ENCODE results near the gene SV2C.

Gene SV2C

DNA sequence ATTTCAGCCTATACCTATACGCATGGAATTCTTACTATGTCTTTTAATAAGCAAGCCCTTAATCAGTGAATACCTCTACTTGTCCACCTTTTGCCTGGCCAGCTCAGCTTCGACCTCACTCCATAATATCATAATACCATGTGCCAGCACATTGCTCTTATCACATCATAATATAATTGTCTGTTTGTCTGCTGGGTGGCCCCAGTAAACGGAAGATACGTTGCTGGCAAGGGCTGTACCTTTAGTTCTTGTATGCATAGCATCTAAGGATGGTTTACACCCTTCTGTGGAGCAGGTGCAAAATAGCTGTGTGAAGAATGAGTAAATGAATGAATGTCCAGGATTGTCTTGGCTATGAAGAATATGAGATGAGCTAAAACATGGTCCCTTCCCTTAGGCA lies 29.9 kb downstream of the SV2C start:
- DNase-seq (ENCODE audit: low spot score in 2 of 2) (no peak), ATAC-seq (replicated peaks; ENCODE audit: extremely low read depth, poor library complexity, severe bottlenecking) (no peak)
- no peaks in the 10 kb centered on the region for H3K4me1 Mint-ChIP-seq
- no peaks in the 10 kb centered on the region for H3K9me3 Mint-ChIP-seq
- no peak overlapping the region for H3K4me3 Mint-ChIP-seq
- peaks cover 47% of the 10 kb centered on the region for H3K27me3 Mint-ChIP-seq
- H3K27ac Mint-ChIP-seq (ENCODE audit: low read depth): no peak overlapping the region
- H3K36me3 Mint-ChIP-seq (ENCODE audit: insufficient read depth): no peaks in the 10 kb centered on the region

DNA sequence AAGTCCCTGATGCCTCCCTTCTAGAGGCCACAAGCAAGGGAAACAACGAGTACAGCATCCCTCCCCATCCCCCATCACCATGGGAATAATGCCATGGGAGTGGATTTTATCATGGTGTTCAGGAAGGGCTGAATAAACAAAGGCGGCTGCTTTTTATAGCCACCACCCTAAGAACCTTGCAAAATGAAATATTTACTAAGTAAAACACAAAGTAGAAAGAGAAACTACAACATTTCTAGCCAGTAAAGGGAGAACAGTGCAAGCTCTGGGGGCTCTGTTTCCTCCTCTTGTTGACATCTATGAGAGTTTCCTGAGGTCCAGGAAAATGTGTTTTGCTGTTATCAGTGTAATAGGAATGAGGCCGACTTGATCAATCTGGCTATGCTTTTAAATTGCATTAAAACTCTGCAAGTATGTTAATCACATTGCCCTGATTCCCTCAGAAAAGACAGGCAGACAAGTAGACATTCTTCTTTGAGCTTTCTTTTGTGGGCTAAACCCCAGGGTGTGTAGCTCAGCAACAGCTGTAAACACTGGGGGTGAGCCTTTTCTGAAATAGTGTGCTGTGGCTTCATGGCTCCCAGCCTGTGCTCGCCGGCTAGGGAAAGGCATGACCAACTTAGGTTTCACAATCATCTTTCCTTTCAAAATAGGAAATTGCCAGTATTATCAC lies 31.1 kb downstream of the SV2C start:
- no peak overlapping the region for H3K4me3 Mint-ChIP-seq
- H3K27ac Mint-ChIP-seq (ENCODE audit: low read depth): no peak overlapping the region
- ATAC-seq (replicated peaks; ENCODE audit: extremely low read depth, poor library complexity, severe bottlenecking) (no peak), DNase-seq (ENCODE audit: low spot score in 2 of 2) (no peak)
- H3K9me3 Mint-ChIP-seq: no peaks in the 10 kb centered on the region
- H3K27me3 Mint-ChIP-seq: peaks cover 37% of the 10 kb centered on the region
- no peaks in the 10 kb centered on the region for H3K36me3 Mint-ChIP-seq (ENCODE audit: insufficient read depth)
- H3K4me1 Mint-ChIP-seq: no peaks in the 10 kb centered on the region

DNA sequence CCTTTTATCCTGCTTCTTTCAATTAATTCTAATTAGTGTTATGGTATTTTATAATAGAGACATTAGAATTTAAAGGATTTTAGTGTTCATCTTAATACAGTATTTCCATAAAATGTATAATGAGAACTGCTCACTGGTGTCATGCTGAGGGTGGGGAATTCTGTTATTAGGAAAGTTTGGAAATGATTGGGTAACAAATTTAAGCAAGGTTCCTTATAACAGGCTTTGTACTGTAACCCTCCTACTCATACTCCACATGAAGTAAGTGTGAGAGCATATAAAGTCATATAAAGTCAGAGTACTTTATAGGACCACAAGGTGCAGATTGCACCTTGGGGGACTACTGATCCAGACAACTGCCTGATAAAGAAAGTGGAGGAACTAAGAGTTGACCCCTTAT lies 42.2 kb downstream of the SV2C start:
- Mint-ChIP-seq H3K9me3 (no peaks in the 10 kb centered on the region), H3K27me3 (peaks cover 43% of the 10 kb centered on the region), H3K4me3 (no peak overlapping the region), H3K36me3 (ENCODE audit: insufficient read depth) (no peaks in the 10 kb centered on the region), H3K27ac (ENCODE audit: low read depth) (no peak overlapping the region), H3K4me1 (no peaks in the 10 kb centered on the region)
- ATAC-seq (replicated peaks; ENCODE audit: extremely low read depth, poor library complexity, severe bottlenecking): no peak
- no peak for DNase-seq (ENCODE audit: low spot score in 2 of 2)

DNA sequence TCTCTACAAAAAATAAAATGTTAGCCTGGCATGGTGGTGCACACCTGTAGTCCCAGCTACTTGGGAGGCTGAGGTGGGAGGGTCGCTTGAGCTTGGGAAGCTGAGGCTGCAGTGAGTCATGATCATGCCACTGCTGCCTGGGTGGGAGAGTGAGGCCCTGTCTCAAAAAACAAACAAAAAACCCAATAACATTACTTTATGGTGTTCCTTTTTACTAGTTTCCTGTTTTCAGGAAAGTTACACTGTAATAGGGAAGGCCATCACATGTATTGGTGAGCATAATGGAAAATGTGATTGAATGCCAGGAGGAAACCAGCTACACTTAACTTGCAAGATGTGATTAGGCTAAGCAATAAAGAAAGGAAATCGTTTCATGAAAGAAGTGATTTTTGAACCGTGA lies 42.7 kb downstream of the SV2C start:
- Mint-ChIP-seq H3K4me1 (no peaks in the 10 kb centered on the region), H3K27me3 (peaks cover 45% of the 10 kb centered on the region), H3K9me3 (no peaks in the 10 kb centered on the region), H3K27ac (ENCODE audit: low read depth) (no peak overlapping the region), H3K4me3 (no peak overlapping the region), H3K36me3 (ENCODE audit: insufficient read depth) (no peaks in the 10 kb centered on the region)
- DNase-seq (ENCODE audit: low spot score in 2 of 2) (no peak), ATAC-seq (replicated peaks; ENCODE audit: extremely low read depth, poor library complexity, severe bottlenecking) (no peak)

DNA sequence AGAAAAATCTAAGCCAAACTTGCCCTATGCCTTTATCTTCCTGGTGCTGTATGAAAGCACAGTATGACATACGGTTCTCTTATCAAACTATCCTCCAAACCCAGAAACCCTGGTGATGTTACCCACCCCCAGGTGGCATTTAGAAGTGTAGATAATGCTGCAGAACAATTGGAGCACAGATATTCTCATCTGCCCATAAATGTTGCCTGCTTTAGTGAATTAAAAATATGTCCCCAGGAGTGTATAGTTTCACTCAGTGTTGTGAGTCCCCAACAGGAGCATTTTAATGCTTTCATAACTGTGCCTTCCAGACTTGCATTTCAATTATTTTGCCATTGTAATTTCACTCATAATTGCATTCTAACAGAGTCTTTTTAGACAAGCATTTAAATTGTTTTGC lies 50.8 kb downstream of the SV2C start:
- Mint-ChIP-seq H3K27ac (ENCODE audit: low read depth) (no peak overlapping the region), H3K4me1 (no peaks in the 10 kb centered on the region), H3K36me3 (ENCODE audit: insufficient read depth) (peaks cover 2% of the 10 kb centered on the region), H3K27me3 (peaks cover 55% of the 10 kb centered on the region), H3K9me3 (no peaks in the 10 kb centered on the region), H3K4me3 (no peak overlapping the region)
- DNase-seq (ENCODE audit: low spot score in 2 of 2) (no peak), ATAC-seq (replicated peaks; ENCODE audit: extremely low read depth, poor library complexity, severe bottlenecking) (no peak)

DNA sequence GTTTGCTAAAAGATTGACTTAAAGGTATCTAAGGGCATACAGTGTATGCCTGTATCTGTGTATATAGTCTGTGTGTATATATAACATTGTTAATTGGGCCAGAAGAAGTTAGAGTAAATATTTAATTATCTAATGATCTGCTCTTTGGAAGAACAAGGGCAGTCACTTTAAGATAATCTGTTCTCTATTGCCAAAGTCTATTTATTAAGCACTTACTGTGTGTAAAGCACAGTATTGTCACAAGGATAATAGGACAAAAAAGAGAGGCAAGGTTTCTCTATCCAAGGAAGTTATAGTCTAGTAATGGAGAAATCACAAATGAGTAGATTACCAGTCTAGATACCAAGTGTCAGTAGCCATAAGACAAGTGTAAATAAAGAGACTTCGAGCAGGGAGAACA lies 51.5 kb downstream of the SV2C start:
- Mint-ChIP-seq H3K4me3 (no peak overlapping the region), H3K9me3 (no peaks in the 10 kb centered on the region), H3K4me1 (no peaks in the 10 kb centered on the region)

DNA sequence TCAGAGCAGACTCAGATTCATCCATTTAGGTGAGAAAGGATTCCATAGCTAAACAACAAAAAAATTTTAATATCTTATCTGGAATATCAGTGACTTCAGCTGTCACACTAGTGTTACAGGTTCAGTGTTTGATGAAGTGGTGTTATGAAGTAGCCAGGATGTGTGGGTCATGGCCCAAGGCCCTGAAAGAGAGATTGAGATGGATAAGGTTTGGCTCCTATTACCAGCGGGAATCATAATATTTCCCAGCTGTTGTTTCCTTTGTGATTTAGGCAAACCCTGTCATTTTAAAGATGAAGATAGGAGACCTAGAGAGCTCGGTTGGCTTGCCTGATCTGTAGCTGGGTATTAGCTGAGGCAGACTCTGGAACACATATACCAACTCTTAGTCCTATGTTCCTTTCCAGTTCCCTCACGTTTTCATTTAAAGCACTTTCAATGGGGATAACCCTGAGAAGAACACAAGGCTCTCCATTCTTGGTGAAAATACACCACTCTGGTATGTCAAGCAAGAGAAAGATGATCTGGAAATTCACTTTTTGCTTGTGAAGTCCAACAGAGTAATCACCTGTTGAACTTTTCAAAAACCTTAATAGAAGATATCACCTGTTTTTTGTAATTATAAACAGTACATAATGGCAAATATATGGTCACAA lies 54.8 kb downstream of the SV2C start:
- no peaks in the 10 kb centered on the region for H3K9me3 Mint-ChIP-seq
- H3K4me1 Mint-ChIP-seq: no peaks in the 10 kb centered on the region
- ATAC-seq (replicated peaks; ENCODE audit: extremely low read depth, poor library complexity, severe bottlenecking) (no peak), DNase-seq (ENCODE audit: low spot score in 2 of 2) (no peak)
- H3K4me3 Mint-ChIP-seq: no peak overlapping the region
- H3K27ac Mint-ChIP-seq (ENCODE audit: low read depth): no peak overlapping the region
- peaks cover 48% of the 10 kb centered on the region for H3K27me3 Mint-ChIP-seq
- peaks cover 2% of the 10 kb centered on the region for H3K36me3 Mint-ChIP-seq (ENCODE audit: insufficient read depth)

More for the DNA sequence above, 51.5 kb downstream of the SV2C start:
- Mint-ChIP-seq H3K36me3 (ENCODE audit: insufficient read depth) (peaks cover 2% of the 10 kb centered on the region), H3K27me3 (peaks cover 55% of the 10 kb centered on the region), H3K27ac (ENCODE audit: low read depth) (no peak overlapping the region)
- DNase-seq (ENCODE audit: low spot score in 2 of 2) (no peak), ATAC-seq (replicated peaks; ENCODE audit: extremely low read depth, poor library complexity, severe bottlenecking) (no peak)

DNA sequence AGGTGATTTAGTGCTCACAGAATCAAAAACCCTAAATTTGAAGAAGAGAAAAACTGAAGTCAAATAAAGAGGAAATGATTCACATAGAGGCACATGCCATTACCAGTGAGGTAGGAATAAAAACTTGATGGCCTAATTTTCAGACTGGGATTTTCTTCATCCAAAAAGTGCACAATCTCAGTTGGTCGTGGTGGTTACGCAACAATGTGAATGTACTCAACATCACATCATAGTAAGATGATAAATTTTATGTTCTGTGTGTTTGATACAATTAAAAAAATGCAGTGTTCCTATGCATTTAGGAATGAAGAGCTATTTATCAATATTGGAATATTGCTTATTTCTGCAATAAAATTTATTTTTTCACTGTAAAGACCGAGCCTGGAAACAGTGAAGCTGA lies 60.7 kb downstream of the SV2C start:
- no peak for ATAC-seq (replicated peaks; ENCODE audit: extremely low read depth, poor library complexity, severe bottlenecking)
- Mint-ChIP-seq H3K4me3 (no peak overlapping the region), H3K9me3 (no peaks in the 10 kb centered on the region)

DNA sequence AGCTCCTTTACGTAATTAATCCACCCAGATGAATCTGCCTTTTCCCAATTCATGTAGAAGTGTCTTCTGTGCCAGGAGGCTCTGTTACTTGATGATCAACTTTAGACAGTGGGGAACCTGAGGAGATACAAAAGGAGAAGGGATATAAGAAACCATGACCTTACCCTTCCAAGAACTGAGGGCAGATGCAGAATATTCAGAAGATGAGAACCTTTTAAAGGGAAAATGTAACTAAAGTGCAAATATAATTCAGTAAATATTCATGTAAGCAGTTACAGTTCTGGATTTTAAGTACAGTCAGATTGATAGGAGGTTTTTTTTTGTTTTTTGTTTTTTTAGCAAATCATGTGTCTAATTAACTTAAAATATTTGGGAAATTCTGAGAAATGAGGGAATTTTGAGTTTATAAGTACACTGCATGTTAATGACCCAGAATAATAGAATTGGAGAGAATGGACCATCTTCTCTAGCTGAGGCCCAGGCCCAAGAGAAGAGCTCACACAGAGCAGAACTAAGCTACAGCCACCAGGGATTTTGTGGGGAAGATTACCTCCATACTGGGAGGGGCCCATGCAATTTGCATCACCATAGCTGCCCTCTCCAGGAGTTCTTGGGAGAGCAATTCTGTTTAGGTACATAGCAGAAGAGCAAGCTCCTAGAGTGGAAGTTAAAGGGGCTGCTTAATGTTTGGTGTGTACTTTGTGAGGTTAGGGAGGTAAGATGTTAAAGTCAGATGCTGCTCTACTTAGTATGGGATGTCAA lies 61.5 kb downstream of the SV2C start:
- H3K27ac Mint-ChIP-seq (ENCODE audit: low read depth): no peak overlapping the region
- no peak for DNase-seq (ENCODE audit: low spot score in 2 of 2)
- H3K27me3 Mint-ChIP-seq: peaks cover 8% of the 10 kb centered on the region
- ATAC-seq (replicated peaks; ENCODE audit: extremely low read depth, poor library complexity, severe bottlenecking): no peak
- no peaks in the 10 kb centered on the region for H3K9me3 Mint-ChIP-seq
- no peaks in the 10 kb centered on the region for H3K36me3 Mint-ChIP-seq (ENCODE audit: insufficient read depth)
- no peak overlapping the region for H3K4me3 Mint-ChIP-seq
- no peaks in the 10 kb centered on the region for H3K4me1 Mint-ChIP-seq

More for the DNA sequence above, 60.7 kb downstream of the SV2C start:
- DNase-seq (ENCODE audit: low spot score in 2 of 2): no peak
- H3K4me1 Mint-ChIP-seq: no peaks in the 10 kb centered on the region
- H3K27ac Mint-ChIP-seq (ENCODE audit: low read depth): no peak overlapping the region
- H3K36me3 Mint-ChIP-seq (ENCODE audit: insufficient read depth): no peaks in the 10 kb centered on the region
- H3K27me3 Mint-ChIP-seq: peaks cover 8% of the 10 kb centered on the region

DNA sequence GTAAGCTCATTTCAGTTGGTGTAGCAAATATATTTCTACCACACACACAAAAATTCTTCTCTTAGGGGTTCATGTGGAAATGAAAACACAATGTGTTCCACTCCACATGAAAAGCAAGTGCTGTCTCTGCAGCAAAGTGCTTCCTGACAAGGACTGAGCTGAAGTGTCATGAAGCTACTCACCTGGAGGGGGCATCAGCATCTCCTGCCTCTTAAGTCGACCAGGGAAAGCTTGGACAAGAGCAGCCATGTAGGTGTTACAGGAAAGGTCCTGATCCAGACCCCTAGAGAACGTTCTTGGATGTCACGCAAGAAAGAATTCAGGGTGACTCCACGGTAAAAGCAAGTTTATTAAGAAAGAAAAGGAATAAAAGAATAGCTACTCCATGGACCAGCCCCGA lies 62.8 kb downstream of the SV2C start:
- Mint-ChIP-seq H3K9me3 (no peaks in the 10 kb centered on the region), H3K36me3 (ENCODE audit: insufficient read depth) (no peaks in the 10 kb centered on the region), H3K4me3 (no peak overlapping the region), H3K27me3 (peaks cover 3% of the 10 kb centered on the region), H3K27ac (ENCODE audit: low read depth) (no peak overlapping the region), H3K4me1 (no peaks in the 10 kb centered on the region)
- ATAC-seq (replicated peaks; ENCODE audit: extremely low read depth, poor library complexity, severe bottlenecking): no peak
- no peak for DNase-seq (ENCODE audit: low spot score in 2 of 2)

DNA sequence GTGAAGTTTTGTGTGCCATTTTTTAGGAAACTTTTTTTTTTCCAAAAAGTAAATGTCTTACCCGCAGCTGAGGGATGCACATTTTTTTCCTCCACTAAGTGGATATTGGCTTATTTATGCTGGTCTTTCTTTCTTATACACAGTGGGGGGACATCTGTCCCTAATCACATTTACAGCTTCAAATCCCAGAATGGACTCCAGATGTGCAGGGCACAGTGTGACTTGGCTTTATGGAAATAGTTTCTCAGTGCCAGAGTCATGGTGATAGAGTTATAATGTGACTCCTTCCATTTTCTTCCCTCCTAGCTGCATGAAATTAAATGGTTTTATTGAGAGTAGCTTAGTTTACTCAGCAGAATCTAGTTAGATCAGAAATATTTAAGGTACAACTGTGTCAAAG lies 66.5 kb downstream of the SV2C start:
- H3K36me3 Mint-ChIP-seq (ENCODE audit: insufficient read depth): no peaks in the 10 kb centered on the region

DNA sequence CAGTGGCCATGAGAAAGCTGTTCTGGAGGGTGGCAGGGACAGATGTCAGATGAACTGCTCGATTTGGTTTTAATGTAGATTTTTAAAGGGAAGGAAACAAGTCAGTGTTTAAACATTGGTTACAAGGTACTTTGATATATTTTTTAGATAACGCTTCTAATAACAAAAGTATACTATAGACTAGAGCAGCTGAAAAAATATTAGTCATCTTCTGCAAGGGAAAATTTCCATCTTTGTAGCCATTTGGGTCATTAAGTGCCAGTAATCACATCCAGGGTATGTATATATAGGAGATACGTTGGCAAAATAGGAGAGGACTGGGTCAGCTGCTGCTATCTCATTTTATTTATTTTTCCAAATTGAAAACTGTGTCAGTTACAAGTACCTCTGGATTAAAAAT lies 69.0 kb downstream of the SV2C start:
- Mint-ChIP-seq H3K4me3 (no peak overlapping the region), H3K9me3 (peaks cover 9% of the 10 kb centered on the region), H3K4me1 (peaks cover 7% of the 10 kb centered on the region), H3K27me3 (no peaks in the 10 kb centered on the region), H3K27ac (ENCODE audit: low read depth) (no peak overlapping the region), H3K36me3 (ENCODE audit: insufficient read depth) (no peaks in the 10 kb centered on the region)
- DNase-seq (ENCODE audit: low spot score in 2 of 2): no peak
- ATAC-seq (replicated peaks; ENCODE audit: extremely low read depth, poor library complexity, severe bottlenecking): no peak

More for the DNA sequence above, 66.5 kb downstream of the SV2C start:
- H3K4me3 Mint-ChIP-seq: no peak overlapping the region
- DNase-seq (ENCODE audit: low spot score in 2 of 2) (no peak), ATAC-seq (replicated peaks; ENCODE audit: extremely low read depth, poor library complexity, severe bottlenecking) (no peak)
- no peaks in the 10 kb centered on the region for H3K27me3 Mint-ChIP-seq
- H3K9me3 Mint-ChIP-seq: no peaks in the 10 kb centered on the region
- H3K27ac Mint-ChIP-seq (ENCODE audit: low read depth): no peak overlapping the region
- no peaks in the 10 kb centered on the region for H3K4me1 Mint-ChIP-seq

DNA sequence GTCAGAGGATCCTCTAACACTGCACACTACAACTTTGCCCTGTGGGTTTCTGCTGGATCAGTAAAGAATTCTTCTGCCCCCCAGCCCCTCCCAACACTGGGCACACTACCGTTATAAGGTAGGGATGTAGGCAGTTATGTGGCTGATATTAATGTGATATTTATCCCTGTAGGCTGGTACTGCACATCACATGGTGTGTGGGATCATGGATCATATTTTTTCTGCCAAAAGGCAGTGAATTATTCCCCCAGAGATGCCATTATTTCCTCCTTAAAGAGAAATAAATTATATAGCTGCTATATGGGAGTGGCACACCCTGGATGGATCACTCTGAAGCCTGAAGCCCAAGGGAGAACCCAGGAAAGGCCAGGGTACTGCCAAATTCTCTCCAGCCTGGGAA lies 69.5 kb downstream of the SV2C start:
- peaks cover 7% of the 10 kb centered on the region for H3K4me1 Mint-ChIP-seq
- H3K4me3 Mint-ChIP-seq: no peak overlapping the region
- ATAC-seq (replicated peaks; ENCODE audit: extremely low read depth, poor library complexity, severe bottlenecking) (no peak), DNase-seq (ENCODE audit: low spot score in 2 of 2) (no peak)
- H3K9me3 Mint-ChIP-seq: peaks cover 9% of the 10 kb centered on the region
- no peaks in the 10 kb centered on the region for H3K36me3 Mint-ChIP-seq (ENCODE audit: insufficient read depth)
- no peaks in the 10 kb centered on the region for H3K27me3 Mint-ChIP-seq
- H3K27ac Mint-ChIP-seq (ENCODE audit: low read depth): no peak overlapping the region

Measured in central memory CD8-positive, alpha-beta T cell (primary cell).